EL (cell line): ENCODE data around the gene TSPO.

Experiments
- DNase-seq: peaks from one replicate; pipeline ENCODE4 v3.0.0-alpha.2; 2016

Gene TSPO

GRCh38 chr22:43203471-43203981, 52.2 kb downstream of the TSPO start:
- DNase-seq = no peak

- DNase-seq = no peak
Measured at GRCh38 chr22:43205261-43205691, 53.9 kb downstream of the TSPO start.

- no peak for DNase-seq
Measured at GRCh38 chr22:43205748-43206508, 54.6 kb downstream of the TSPO start.

GRCh38 chr22:43206509-43207161, 55.3 kb downstream of the TSPO start:
- no peak for DNase-seq

- no peak for DNase-seq
Measured at GRCh38 chr22:43207386-43207785, 56.0 kb downstream of the TSPO start.

GRCh38 chr22:43207849-43208702, 56.7 kb downstream of the TSPO start:
- no peak for DNase-seq

- no peak for DNase-seq
Measured at GRCh38 chr22:43208703-43209522, 57.6 kb downstream of the TSPO start.

- DNase-seq = no peak
Measured at GRCh38 chr22:43209523-43209890, 58.1 kb downstream of the TSPO start.

GRCh38 chr22:43209971-43210370, 58.6 kb downstream of the TSPO start:
- DNase-seq = no peak

- no peak for DNase-seq
Measured at GRCh38 chr22:43210631-43211515, 59.5 kb downstream of the TSPO start.

GRCh38 chr22:43211941-43212433, 60.6 kb downstream of the TSPO start:
- no peak for DNase-seq

- no peak for DNase-seq
Measured at GRCh38 chr22:43212434-43212952, 61.1 kb downstream of the TSPO start.
